Neuronal stem cell (in vitro differentiated cells): ENCODE data around the gene ZSWIM1.
A peak's percentile ranks its signal among the peaks of the same experiment; 100 is the strongest.

Experiments used
- DNase-seq: peaks from one replicate; pipeline ENCODE4 v3.0.0-alpha.2; 2013; ENCODE audit warnings: low spot score
- H2AFZ ChIP-seq: one replicate; pipeline ENCODE4 v1.6.1; 2013; ENCODE audit warnings: mild to moderate bottlenecking, low read length, inconsistent platforms
- H2AK5ac ChIP-seq: 2 replicates; pipeline ENCODE4 v1.6.1; 2013; ENCODE audit warnings: low read depth, mild to moderate bottlenecking, inconsistent platforms, low read length, moderate library complexity, mixed read lengths
- H2BK120ac ChIP-seq: 2 replicates; pipeline ENCODE4 v1.6.1; 2013; ENCODE audit warnings: low read depth, mild to moderate bottlenecking, inconsistent platforms, low read length, moderate library complexity, mixed read lengths
- H2BK12ac ChIP-seq: one replicate; pipeline ENCODE4 v1.6.1; 2013; ENCODE audit warnings: low read length, inconsistent platforms
- H2BK15ac ChIP-seq: 2 replicates; pipeline ENCODE4 v1.6.1; 2013; ENCODE audit warnings: mild to moderate bottlenecking, low read length, inconsistent platforms, mixed read lengths
- H2BK5ac ChIP-seq: one replicate; pipeline ENCODE4 v1.6.1; 2013; ENCODE audit warnings: inconsistent platforms, mild to moderate bottlenecking, low read length, moderate library complexity
- H3K14ac ChIP-seq: one replicate; pipeline ENCODE4 v1.6.1; 2013; ENCODE audit warnings: low read length, inconsistent platforms
- H3K18ac ChIP-seq: 2 replicates; pipeline ENCODE4 v1.6.1; 2013; ENCODE audit warnings: low read length, inconsistent platforms
- H3K23ac ChIP-seq: 2 replicates; pipeline ENCODE4 v1.6.1; 2013; ENCODE audit warnings: low read depth, mild to moderate bottlenecking, mixed read lengths, low read length, inconsistent platforms; ENCODE audit not compliant: poor library complexity
- H3K27ac ChIP-seq: replicated peaks from 3 replicates; pipeline ENCODE4 v1.5.1; 2013; ENCODE audit warnings: low read length, inconsistent platforms
- H3K27me3 ChIP-seq, 3 experiments: 2 replicates each; pipeline ENCODE4 v1.6.1; 2013; ENCODE audit warnings: low read length in 3 of 3, mild to moderate bottlenecking in 2 of 3, inconsistent platforms in 1 of 3, low read depth in 1 of 3, mixed read lengths in 1 of 3, moderate library complexity in 1 of 3; ENCODE audit not compliant: control insufficient read depth in 3 of 3, insufficient read depth in 3 of 3
- H3K36me3 ChIP-seq, 2 donors: replicated peaks in 1 of 2; 2 replicates each; pipeline ENCODE4 v1.6.1; 2013; ENCODE audit warnings: low read length in 2 of 2; ENCODE audit not compliant: control insufficient read depth in 2 of 2, insufficient read depth in 2 of 2
- H3K4ac ChIP-seq: 2 replicates; pipeline ENCODE4 v1.6.1; 2013; ENCODE audit warnings: inconsistent platforms, mild to moderate bottlenecking, low read length, moderate library complexity
- H3K4me1 ChIP-seq, 2 donors: 1 replicate in 1 of 2; 2 replicates in 1 of 2; pipeline ENCODE4 v1.6.1; 2013; ENCODE audit warnings: low read length in 2 of 2, low read depth in 1 of 2; ENCODE audit not compliant: control insufficient read depth in 2 of 2, insufficient read depth in 1 of 2
- H3K4me2 ChIP-seq: one replicate; pipeline ENCODE4 v1.6.1; 2013; ENCODE audit warnings: mild to moderate bottlenecking, low read length, inconsistent platforms; ENCODE audit not compliant: insufficient read depth, poor library complexity, severe bottlenecking
- H3K4me3 ChIP-seq, 2 donors: 2 replicates each; pipeline ENCODE4 v1.5.1; 2013; ENCODE audit warnings: low read length in 2 of 2, mild to moderate bottlenecking in 2 of 2, inconsistent platforms in 1 of 2, moderate library complexity in 1 of 2
- H3K79me1 ChIP-seq: one replicate; pipeline ENCODE4 v1.6.1; 2013; ENCODE audit warnings: low read depth, mild to moderate bottlenecking, inconsistent platforms, low read length, moderate library complexity
- H3K9ac ChIP-seq: one replicate; pipeline ENCODE4 v1.6.1; 2013; ENCODE audit warnings: mild to moderate bottlenecking, low read depth, low read length, inconsistent platforms; ENCODE audit not compliant: poor library complexity
- H3K9me3 ChIP-seq, 2 donors: replicated peaks in 1 of 2; 2 replicates each; pipeline versions ENCODE3 to v1.6.1; 2013; ENCODE audit warnings: low read length in 2 of 2, mild to moderate bottlenecking in 2 of 2, inconsistent platforms in 1 of 2, low read depth in 1 of 2, mixed read lengths in 1 of 2, moderate library complexity in 1 of 2; ENCODE audit not compliant: control insufficient read depth in 2 of 2, insufficient read depth in 1 of 2
- H4K8ac ChIP-seq: one replicate; pipeline ENCODE4 v1.6.1; 2013; ENCODE audit warnings: low read depth, mild to moderate bottlenecking, inconsistent platforms, low read length, moderate library complexity
- H4K91ac ChIP-seq: one replicate; pipeline ENCODE4 v1.6.1; 2013; ENCODE audit warnings: low read length, low read depth, mild to moderate bottlenecking, inconsistent platforms; ENCODE audit not compliant: poor library complexity
- WGBS, 2 donors: extraction: QIAGEN DNeasy Blood & Tissue Kit; methylation state at CpG; one replicate each; pipeline ENCODE4 v1.1.7; 2013; ENCODE audit warnings: missing lambda C conversion rate in 2 of 2, mixed read lengths in 1 of 2; ENCODE audit not compliant: insufficient read length in 2 of 2, insufficient replicate concordance in 1 of 2; ENCODE audit errors: extremely low coverage in 2 of 2; 5-methylcytosine and 5-hydroxymethylcytosine counted together

Gene ZSWIM1

GRCh38 chr20:45909817-45910669 is 29.0 kb downstream of the ZSWIM1 start:
- no peak overlapping the region for H3K27ac ChIP-seq
- WGBS, 2 donors: no CpG with 5 or more reads among the region's 22 CpGs

GRCh38 chr20:45910670-45911485 is 29.9 kb downstream of the ZSWIM1 start:
- Histone ChIP-seq H3K23ac (peak overlapping the region; percentile 98), H3K4ac (no peak overlapping the region), H3K27ac (peak overlapping the region; percentile 94), H2BK120ac (peak overlapping the region; percentile 35), H2BK15ac (peak overlapping the region; percentile 62), H3K27me3 (no peaks in the 10 kb centered on the region), H3K79me1 (no peaks in the 10 kb centered on the region), H2BK5ac (peak overlapping the region; percentile 68), H2AFZ (peak overlapping the region; percentile 92), H3K4me1 (peaks cover 6 to 12% of the 10 kb centered on the region in 2 donors), H2BK12ac (no peak overlapping the region), H3K4me3 (peak overlapping the region; percentile 54 to 85), H3K36me3 (peaks cover 22 to 42% of the 10 kb centered on the region in 2 donors), H3K9me3 (no peaks in the 10 kb centered on the region), H3K9ac (peak overlapping the region; percentile 96), H4K91ac (no peak overlapping the region), H3K14ac (peak overlapping the region; percentile 98), H2AK5ac (peak overlapping the region; percentile 97), H4K8ac (peak overlapping the region; percentile 56), H3K4me2 (peak overlapping the region; percentile 90), H3K18ac (peak overlapping the region; percentile 86)
- peak; percentile 99 for DNase-seq
- WGBS, 2 donors: 100% methylated on average over 1 of the region's 43 CpGs; no CpG with 5 or more reads in 1 of the 2 donors

More at GRCh38 chr20:45909817-45910669, 29.0 kb downstream of the ZSWIM1 start:
- Histone ChIP-seq H3K9ac (no peak overlapping the region), H3K23ac (no peak overlapping the region), H2BK15ac (no peak overlapping the region), H3K4ac (no peak overlapping the region), H2AFZ (peak overlapping the region; percentile 31), H2BK5ac (no peak overlapping the region), H3K4me3 (peak overlapping the region in 1 of 2 donors; percentile 27), H3K36me3 (peaks cover 24 to 50% of the 10 kb centered on the region in 2 donors), H4K91ac (no peak overlapping the region), H3K14ac (no peak overlapping the region), H4K8ac (no peak overlapping the region), H3K79me1 (no peaks in the 10 kb centered on the region), H2BK12ac (no peak overlapping the region), H3K4me1 (peaks cover 6 to 12% of the 10 kb centered on the region in 2 donors), H3K9me3 (no peaks in the 10 kb centered on the region), H3K4me2 (peak overlapping the region; percentile 48), H2AK5ac (no peak overlapping the region), H2BK120ac (no peak overlapping the region), H3K18ac (no peak overlapping the region), H3K27me3 (no peaks in the 10 kb centered on the region)
- no peak for DNase-seq

- H3K9me3 ChIP-seq: no peaks in the 10 kb centered on the region
- H2BK5ac ChIP-seq: peak within 1 kb of the TSS; percentile 88
- H3K36me3 ChIP-seq: peaks cover 19 to 35% of the 10 kb centered on the region in 2 donors
- no peaks in the 10 kb centered on the region for H3K27me3 ChIP-seq
- peak within 1 kb of the TSS; percentile 86 for H3K18ac ChIP-seq
- H3K23ac ChIP-seq: peak within 1 kb of the TSS; percentile 98
- H4K8ac ChIP-seq: peak within 1 kb of the TSS; percentile 56
- no peaks in the 10 kb centered on the region for H3K79me1 ChIP-seq
- peak within 1 kb of the TSS; percentile 35 for H2BK120ac ChIP-seq
- peak within 1 kb of the TSS; percentile 14 for H2BK12ac ChIP-seq
- peaks cover 6 to 12% of the 10 kb centered on the region in 2 donors for H3K4me1 ChIP-seq
- no peak within 1 kb of the TSS for H3K4ac ChIP-seq
- peak within 1 kb of the TSS; percentile 62 for H2BK15ac ChIP-seq
- peak within 1 kb of the TSS; percentile 54 to 85 for H3K4me3 ChIP-seq
- WGBS, 2 donors: no CpG with 5 or more reads among the region's 58 CpGs
- H4K91ac ChIP-seq: no peak within 1 kb of the TSS
- H3K9ac ChIP-seq: peak within 1 kb of the TSS; percentile 96
- peak within 1 kb of the TSS; percentile 94 for H3K27ac ChIP-seq
- DNase-seq: peak; percentile 78
- peak within 1 kb of the TSS; percentile 97 for H2AK5ac ChIP-seq
- peak within 1 kb of the TSS; percentile 98 for H3K14ac ChIP-seq
- H3K4me2 ChIP-seq: peak within 1 kb of the TSS; percentile 90
- H2AFZ ChIP-seq: peak within 1 kb of the TSS; percentile 92
These were observed 30.7 kb downstream of the ZSWIM1 start, which contains the start of gene PLTP for GRCh38 chr20:45911486-45912343. Gene PLTP (minus strand): TSS chr20:45912155. CDS start chr20:45911452, 703 bp downstream.
